Stimulated activated CD8-positive, alpha-beta memory T cell treated with anti-CD3 and anti-CD28 coated beads, Interleukin-12 subunit alpha, Interleukin-12 subunit beta, amount 100 ng/mL, for 4 hours (primary cell): ENCODE results near the gene WNT11.

Source experiments
- DNase-seq: peaks from one replicate; pipeline ENCODE4 v3.0.0-alpha.2; 2020; ENCODE audit warnings: low read depth

WNT11 gene

GRCh38 chr11:76206327-76207081 is at the start of gene WNT11:
TSS of gene WNT11 (minus strand) at chr11:76206502. CDS start at chr11:76206407, 95 bp downstream.
- no peak for DNase-seq

- no peak for DNase-seq
Measured at GRCh38 chr11:76253416-76253815, 47.1 kb upstream of the WNT11 start.

GRCh38 chr11:76252631-76253070 is 46.3 kb upstream of the WNT11 start:
- no peak for DNase-seq

GRCh38 chr11:76251576-76251975 is 45.3 kb upstream of the WNT11 start:
- no peak for DNase-seq

GRCh38 chr11:76251226-76251575 is 44.9 kb upstream of the WNT11 start:
- DNase-seq: no peak

GRCh38 chr11:76250520-76251225 is 44.4 kb upstream of the WNT11 start:
- DNase-seq: no peak

- DNase-seq: no peak
Measured at GRCh38 chr11:76249195-76249741, 43.0 kb upstream of the WNT11 start.

- DNase-seq: no peak
Measured at GRCh38 chr11:76248210-76248609, 41.9 kb upstream of the WNT11 start.

- no peak for DNase-seq
Measured at GRCh38 chr11:76247091-76247490, 40.8 kb upstream of the WNT11 start.

GRCh38 chr11:76246271-76246933 is 40.1 kb upstream of the WNT11 start:
- no peak for DNase-seq

- DNase-seq: no peak
Measured at GRCh38 chr11:76245720-76246119, 39.4 kb upstream of the WNT11 start.

GRCh38 chr11:76244316-76244851 is 38.1 kb upstream of the WNT11 start:
- DNase-seq: no peak

- DNase-seq: no peak
Measured at GRCh38 chr11:76243957-76244285, 37.6 kb upstream of the WNT11 start.

- DNase-seq: no peak
Measured at GRCh38 chr11:76243193-76243956, 37.1 kb upstream of the WNT11 start.

GRCh38 chr11:76242004-76242779 is 35.9 kb upstream of the WNT11 start:
- no peak for DNase-seq

GRCh38 chr11:76241243-76242000 is 35.1 kb upstream of the WNT11 start:
- DNase-seq: no peak

GRCh38 chr11:76240666-76241065 is 34.4 kb upstream of the WNT11 start:
- DNase-seq: no peak

- DNase-seq: no peak
Measured at GRCh38 chr11:76240161-76240540, 33.8 kb upstream of the WNT11 start.

GRCh38 chr11:76239483-76240160 is 33.3 kb upstream of the WNT11 start:
- no peak for DNase-seq

- no peak for DNase-seq
Measured at GRCh38 chr11:76238551-76238950, 32.2 kb upstream of the WNT11 start.
